HEK293 (cell line): ENCODE results near the gene TMEM259.

Experiments used
- CTCF ChIA-PET: fragments of 350-600 bp; formaldehyde crosslinking; extraction: SDS; loops from one replicate; lab custom pipeline; 2021; ENCODE audit warnings: antibody characterized with exemption; lab: Yijun Ruan, JAX
- POLR2A ChIA-PET: fragments of 300-600 bp; formaldehyde crosslinking; extraction: SDS; loops from one replicate; lab custom pipeline; 2020; ENCODE audit warnings: antibody characterized with exemption, inconsistent platforms; lab: Yijun Ruan, JAX
- H3K27ac ChIP-seq: fragments of 200-500 bp; sonication (Bioruptor generic); 2 replicates; pipeline ENCODE4 v1.5.1; 2014; ENCODE audit warnings: low read depth, low read length, control low read depth, inconsistent platforms; ENCODE audit errors: extremely low read depth
- H3K36me3 ChIP-seq, 2 experiments: fragments of 200-500 bp in 1 of 2; sonication (Bioruptor generic) in 1 of 2; 1 replicate in 1 of 2; 2 replicates in 1 of 2; pipeline ENCODE4 v1.5.1; 2014 to 2017; ENCODE audit warnings: inconsistent platforms in 2 of 2, low read length in 2 of 2; ENCODE audit not compliant: control insufficient read depth in 2 of 2, insufficient read depth in 1 of 2
- H3K4me1 ChIP-seq: fragments of 200-500 bp; sonication (Bioruptor generic); 2 replicates; pipeline ENCODE4 v1.5.1; 2014; ENCODE audit warnings: mild to moderate bottlenecking, low read length, inconsistent platforms; ENCODE audit not compliant: control insufficient read depth, insufficient read depth
- H3K4me3 ChIP-seq: 2 replicates; pipeline ENCODE4 v1.5.1; 2011; ENCODE audit warnings: low read depth, mild to moderate bottlenecking, control low read depth, low read length, moderate library complexity
- H3K9me3 ChIP-seq: fragments of 200-500 bp; sonication (Bioruptor generic); 2 replicates; pipeline ENCODE4 v1.5.1; 2014; ENCODE audit warnings: low read depth, low read length, inconsistent platforms; ENCODE audit not compliant: control insufficient read depth, insufficient read depth
- GLIS1 ChIP-seq: fragments of 450-650 bp; formaldehyde crosslinking; IDR thresholded peaks from 2 replicates; pipeline ENCODE4 v1.5.1; 2016; ENCODE audit warnings: missing biosample characterization, missing genetic modification characterization
- GLIS2 ChIP-seq: fragments of 450-650 bp; formaldehyde crosslinking; IDR thresholded peaks from 2 replicates; pipeline ENCODE4 v1.5.1; 2016; ENCODE audit warnings: missing biosample characterization, missing genetic modification characterization
- HIC1 ChIP-seq: fragments of 450-650 bp; formaldehyde crosslinking; IDR thresholded peaks from 2 replicates; pipeline ENCODE4 v1.5.1; 2016; ENCODE audit warnings: missing biosample characterization, missing genetic modification characterization
- KLF1 ChIP-seq: fragments of 450-650 bp; formaldehyde crosslinking; IDR thresholded peaks from 2 replicates; pipeline ENCODE4 v1.5.1; 2016; ENCODE audit warnings: missing biosample characterization, missing genetic modification characterization
- KLF16 ChIP-seq: fragments of 450-650 bp; formaldehyde crosslinking; IDR thresholded peaks from 2 replicates; pipeline ENCODE4 v1.5.1; 2017; ENCODE audit warnings: missing biosample characterization, missing genetic modification characterization
- REPIN1 ChIP-seq: fragments of 450-650 bp; formaldehyde crosslinking; IDR thresholded peaks from 2 replicates; pipeline ENCODE4 v1.5.1; 2017; ENCODE audit warnings: missing biosample characterization, missing genetic modification characterization, low read depth
- SP3 ChIP-seq: fragments of 450-650 bp; formaldehyde crosslinking; IDR thresholded peaks from 2 replicates; pipeline ENCODE4 v1.5.1; 2016; ENCODE audit warnings: missing biosample characterization, missing genetic modification characterization
- ZBTB17 ChIP-seq: fragments of 450-650 bp; formaldehyde crosslinking; IDR thresholded peaks from 2 replicates; pipeline ENCODE4 v1.5.1; 2016; ENCODE audit warnings: missing biosample characterization, missing genetic modification characterization
- ZBTB48 ChIP-seq: fragments of 450-650 bp; formaldehyde crosslinking; IDR thresholded peaks from 2 replicates; pipeline ENCODE4 v1.5.1; 2016; ENCODE audit warnings: missing biosample characterization, missing genetic modification characterization
- ZIC2 ChIP-seq: fragments of 450-650 bp; formaldehyde crosslinking; IDR thresholded peaks from 2 replicates; pipeline ENCODE4 v1.5.1; 2016; ENCODE audit warnings: missing biosample characterization, missing genetic modification characterization
- ZNF155 ChIP-seq: fragments of 450-650 bp; formaldehyde crosslinking; IDR thresholded peaks from 2 replicates; pipeline ENCODE4 v1.5.1; 2016; ENCODE audit warnings: missing biosample characterization, missing genetic modification characterization
- ZNF324 ChIP-seq: fragments of 450-650 bp; formaldehyde crosslinking; IDR thresholded peaks from 2 replicates; pipeline ENCODE4 v1.5.1; 2016; ENCODE audit warnings: missing biosample characterization, missing genetic modification characterization
- ZNF341 ChIP-seq: fragments of 450-650 bp; formaldehyde crosslinking; IDR thresholded peaks from 2 replicates; pipeline ENCODE4; 2016; ENCODE audit warnings: low read depth, missing biosample characterization, missing genetic modification characterization
- ZNF366 ChIP-seq: fragments of 450-650 bp; formaldehyde crosslinking; conservative IDR thresholded peaks from 2 replicates; pipeline ENCODE4 v1.5.1; 2016; ENCODE audit warnings: missing biosample characterization, missing genetic modification characterization
- ZNF37A ChIP-seq: fragments of 450-650 bp; IDR thresholded peaks from 2 replicates; pipeline ENCODE4 v1.5.1; 2018; ENCODE audit warnings: missing biosample characterization, missing genetic modification characterization
- ZNF423 ChIP-seq: fragments of 450-650 bp; formaldehyde crosslinking; IDR thresholded peaks from 2 replicates; pipeline ENCODE4 v1.5.1; 2016; ENCODE audit warnings: missing biosample characterization, missing genetic modification characterization
- ZNF518A ChIP-seq: fragments of 450-650 bp; formaldehyde crosslinking; conservative IDR thresholded peaks from 2 replicates; pipeline ENCODE4 v1.5.1; 2016; ENCODE audit warnings: low read depth, missing biosample characterization, missing genetic modification characterization
- ZNF521 ChIP-seq: fragments of 450-650 bp; formaldehyde crosslinking; IDR thresholded peaks from 2 replicates; pipeline ENCODE4 v1.5.1; 2017; ENCODE audit warnings: missing biosample characterization, mild to moderate bottlenecking, missing genetic modification characterization
- ZNF623 ChIP-seq: fragments of 450-650 bp; formaldehyde crosslinking; IDR thresholded peaks from 2 replicates; pipeline ENCODE4 v1.5.1; 2016; ENCODE audit warnings: missing biosample characterization, missing genetic modification characterization
- ZNF664 ChIP-seq: fragments of 450-650 bp; formaldehyde crosslinking; IDR thresholded peaks from 2 replicates; pipeline ENCODE4 v1.5.1; 2016; ENCODE audit warnings: missing biosample characterization, missing genetic modification characterization
- TF ChIP-seq, protein P1 (sequence below): fragments of 450-650 bp; formaldehyde crosslinking; IDR thresholded peaks from 2 replicates; pipeline ENCODE4 v1.5.1; 2016; ENCODE audit warnings: missing biosample characterization, missing genetic modification characterization
- TF ChIP-seq, protein P2 (sequence below): fragments of 450-650 bp; formaldehyde crosslinking; IDR thresholded peaks from 2 replicates; pipeline ENCODE4 v1.5.1; 2016; ENCODE audit warnings: missing biosample characterization, missing genetic modification characterization
- TF ChIP-seq, protein P3 (sequence below): fragments of 450-650 bp; formaldehyde crosslinking; IDR thresholded peaks from 2 replicates; pipeline ENCODE4 v1.5.1; 2016; ENCODE audit warnings: missing biosample characterization, missing genetic modification characterization

Gene TMEM259

DNA sequence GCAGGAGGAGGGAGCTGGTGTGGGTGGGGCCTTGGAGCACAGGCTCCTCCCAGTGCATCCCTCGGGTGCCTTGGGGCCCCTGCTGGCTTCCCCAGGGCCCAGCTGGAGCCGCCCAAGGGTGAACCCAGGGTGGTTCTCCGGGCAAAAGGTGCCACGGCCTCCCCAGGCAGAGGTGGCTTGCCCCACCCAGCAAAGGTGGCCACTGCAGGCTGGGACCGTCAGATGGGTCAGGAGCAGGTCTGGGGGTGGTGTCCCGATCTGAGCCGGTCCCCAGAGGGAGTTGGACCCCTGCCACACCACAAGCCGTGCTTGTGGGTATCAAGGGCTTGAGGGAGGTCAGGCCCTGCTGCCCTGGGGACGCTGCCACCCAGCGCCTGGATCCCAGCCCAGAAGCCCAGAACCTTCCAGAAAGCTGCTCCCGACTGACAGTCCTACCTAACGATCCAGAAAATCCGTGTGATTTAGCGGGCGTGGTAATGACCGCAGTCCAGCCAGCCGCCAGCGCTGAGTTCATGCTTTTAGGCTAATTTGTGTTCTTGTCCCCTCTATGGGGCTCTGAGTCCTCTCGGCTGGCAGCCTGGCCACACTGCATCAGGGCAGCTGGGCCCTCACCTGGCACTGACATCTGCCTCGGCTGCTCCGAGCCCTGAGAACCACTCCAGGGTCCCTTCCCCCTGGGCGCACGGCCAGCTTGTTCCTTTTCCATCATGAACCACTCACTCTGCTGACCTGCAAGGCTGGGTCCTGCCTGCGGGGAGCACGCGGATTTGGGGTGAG lies 25.7 kb downstream of the TMEM259 start:
- ChIA-PET CTCF (interaction anchor here (0.6 to 1.3 kb wide), 4 partner anchors 11 to 105 kb away, joined by 3 to 6 read pairs (median 4); partner anchors contain the start of gene WDR18), POLR2A (interaction anchor here (1.3 to 3.1 kb wide), 2 partner anchors 10 to 31 kb away, joined by 3 to 15 read pairs; partner anchors contain the start of gene WDR18)
- H3K4me3 ChIP-seq: no peak overlapping the region
- peaks cover 0 to 36% of the 10 kb centered on the region in 2 experiments; a peak in 1 of 3 replicates for H3K36me3 ChIP-seq
- H3K9me3 ChIP-seq: no peaks in the 10 kb centered on the region
- no peak overlapping the region for H3K27ac ChIP-seq
- peaks cover 7% of the 10 kb centered on the region for H3K4me1 ChIP-seq
- peak; percentile 53; the same call in 1 of the 2 replicates for TF ChIP-seq KLF1 (tag by site-specific recombination)
- peak; percentile 67 for TF ChIP-seq ZBTB17 (tag by site-specific recombination)
- peak; percentile 60 for TF ChIP-seq GLIS2
- no peak for TF ChIP-seq SP3 (tag by site-specific recombination)
- no peak for TF ChIP-seq ZNF521 (tag by site-specific recombination)
- TF ChIP-seq, protein P1, sequence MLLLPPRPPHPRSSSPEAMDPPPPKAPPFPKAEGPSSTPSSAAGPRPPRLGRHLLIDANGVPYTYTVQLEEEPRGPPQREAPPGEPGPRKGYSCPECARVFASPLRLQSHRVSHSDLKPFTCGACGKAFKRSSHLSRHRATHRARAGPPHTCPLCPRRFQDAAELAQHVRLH: no peak
- peak; percentile 85 for TF ChIP-seq ZNF423
- peak; percentile 72 for TF ChIP-seq ZIC2 (tag by site-specific recombination)
- no peak for TF ChIP-seq ZNF366 (tag by site-specific recombination)
- peak; percentile 81; the same call in 1 of the 2 replicates for TF ChIP-seq HIC1 (tag by site-specific recombination)
- TF ChIP-seq ZNF664: no peak
- peak; percentile 94 for TF ChIP-seq GLIS1 (tag by site-specific recombination)
- TF ChIP-seq ZNF623: no peak
- no peak for TF ChIP-seq REPIN1 (tag by site-specific recombination)
- TF ChIP-seq, protein P2, sequence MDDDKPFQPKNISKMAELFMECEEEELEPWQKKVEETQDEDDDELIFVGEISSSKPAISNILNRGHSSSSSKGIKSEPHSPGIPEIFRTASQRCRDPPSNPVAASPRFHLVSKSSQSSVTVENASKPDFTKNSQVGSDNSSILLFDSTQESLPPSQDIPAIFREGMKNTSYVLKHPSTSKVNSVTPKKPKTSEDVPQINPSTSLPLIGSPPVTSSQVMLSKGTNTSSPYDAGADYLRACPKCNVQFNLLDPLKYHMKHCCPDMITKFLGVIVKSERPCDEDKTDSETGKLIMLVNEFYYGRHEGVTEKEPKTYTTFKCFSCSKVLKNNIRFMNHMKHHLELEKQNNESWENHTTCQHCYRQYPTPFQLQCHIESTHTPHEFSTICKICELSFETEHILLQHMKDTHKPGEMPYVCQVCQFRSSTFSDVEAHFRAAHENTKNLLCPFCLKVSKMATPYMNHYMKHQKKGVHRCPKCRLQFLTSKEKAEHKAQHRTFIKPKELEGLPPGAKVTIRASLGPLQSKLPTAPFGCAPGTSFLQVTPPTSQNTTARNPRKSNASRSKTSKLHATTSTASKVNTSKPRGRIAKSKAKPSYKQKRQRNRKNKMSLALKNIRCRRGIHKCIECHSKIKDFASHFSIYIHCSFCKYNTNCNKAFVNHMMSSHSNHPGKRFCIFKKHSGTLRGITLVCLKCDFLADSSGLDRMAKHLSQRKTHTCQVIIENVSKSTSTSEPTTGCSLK (tag by site-specific recombination): no peak
- no peak for TF ChIP-seq ZNF518A (tag by site-specific recombination)
- no peak for TF ChIP-seq ZNF37A (tag by site-specific recombination)
- TF ChIP-seq, protein P3, sequence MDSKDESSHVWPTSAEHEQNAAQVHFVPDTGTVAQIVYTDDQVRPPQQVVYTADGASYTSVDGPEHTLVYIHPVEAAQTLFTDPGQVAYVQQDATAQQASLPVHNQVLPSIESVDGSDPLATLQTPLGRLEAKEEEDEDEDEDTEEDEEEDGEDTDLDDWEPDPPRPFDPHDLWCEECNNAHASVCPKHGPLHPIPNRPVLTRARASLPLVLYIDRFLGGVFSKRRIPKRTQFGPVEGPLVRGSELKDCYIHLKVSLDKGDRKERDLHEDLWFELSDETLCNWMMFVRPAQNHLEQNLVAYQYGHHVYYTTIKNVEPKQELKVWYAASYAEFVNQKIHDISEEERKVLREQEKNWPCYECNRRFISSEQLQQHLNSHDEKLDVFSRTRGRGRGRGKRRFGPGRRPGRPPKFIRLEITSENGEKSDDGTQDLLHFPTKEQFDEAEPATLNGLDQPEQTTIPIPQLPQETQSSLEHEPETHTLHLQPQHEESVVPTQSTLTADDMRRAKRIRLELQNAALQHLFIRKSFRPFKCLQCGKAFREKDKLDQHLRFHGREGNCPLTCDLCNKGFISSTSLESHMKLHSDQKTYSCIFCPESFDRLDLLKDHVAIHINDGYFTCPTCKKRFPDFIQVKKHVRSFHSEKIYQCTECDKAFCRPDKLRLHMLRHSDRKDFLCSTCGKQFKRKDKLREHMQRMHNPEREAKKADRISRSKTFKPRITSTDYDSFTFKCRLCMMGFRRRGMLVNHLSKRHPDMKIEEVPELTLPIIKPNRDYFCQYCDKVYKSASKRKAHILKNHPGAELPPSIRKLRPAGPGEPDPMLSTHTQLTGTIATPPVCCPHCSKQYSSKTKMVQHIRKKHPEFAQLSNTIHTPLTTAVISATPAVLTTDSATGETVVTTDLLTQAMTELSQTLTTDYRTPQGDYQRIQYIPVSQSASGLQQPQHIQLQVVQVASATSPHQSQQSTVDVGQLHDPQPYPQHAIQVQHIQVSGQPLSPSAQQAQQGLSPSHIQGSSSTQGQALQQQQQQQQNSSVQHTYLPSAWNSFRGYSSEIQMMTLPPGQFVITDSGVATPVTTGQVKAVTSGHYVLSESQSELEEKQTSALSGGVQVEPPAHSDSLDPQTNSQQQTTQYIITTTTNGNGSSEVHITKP (tag by site-specific recombination): 0 out of 2 replicates have a peak, but pooled peaks have one; percentile 10
- TF ChIP-seq ZBTB48 (tag by site-specific recombination): peak; percentile 57
- no peak for TF ChIP-seq ZNF324 (tag by site-specific recombination)
- no peak for TF ChIP-seq ZNF155 (tag by site-specific recombination)
- no peak for TF ChIP-seq KLF16 (tag by site-specific recombination)
- TF ChIP-seq ZNF341 (tag by site-specific recombination): peak; percentile 24; the same call in 1 of the 2 replicates
